Smooth muscle cell (in vitro differentiated cells): ENCODE results near the gene LTBP1. TPM values are rescaled to one million over a fixed set of nuclear protein-coding genes. Genes with fewer than 3 reads are reported as not detected.
"Not testable (repeated sequence)": the region's sequence is repeated elsewhere in the genome, so short reads cannot be mapped to it uniquely, and the experiment has no call there.

Experiments used
- DNase-seq: peaks from one replicate; lab custom pipeline; 2025; ENCODE audit not compliant: unreplicated experiment; lab: John Stamatoyannopoulos, UW
- H2AFZ ChIP-seq: fragments of 200-600 bp; sonication (generic); 2 replicates; pipeline ENCODE4 v1.6.0; 2016; ENCODE audit warnings: antibody characterized with exemption, low read depth, mild to moderate bottlenecking
- H3F3A ChIP-seq: fragments of 200-600 bp; sonication (generic); 2 replicates; pipeline ENCODE4 v1.6.0; 2017; ENCODE audit warnings: antibody characterized with exemption, low read depth
- H3K27ac ChIP-seq: fragments of 200-600 bp; sonication (generic); 2 replicates; pipeline ENCODE4 v1.5.1; 2016; ENCODE audit warnings: low read depth, mild to moderate bottlenecking
- H3K27me3 ChIP-seq: fragments of 200-600 bp; sonication (generic); 2 replicates; pipeline ENCODE4 v1.6.1; 2016; ENCODE audit warnings: low read depth, mild to moderate bottlenecking
- H3K36me3 ChIP-seq: fragments of 200-600 bp; sonication (generic); 2 replicates; pipeline ENCODE4 v1.5.1; 2016; ENCODE audit warnings: low read depth
- H3K4me1 ChIP-seq: fragments of 200-600 bp; sonication (generic); 2 replicates; pipeline ENCODE4 v1.5.1; 2016; ENCODE audit warnings: low read depth
- H3K4me2 ChIP-seq: fragments of 200-600 bp; sonication (generic); 2 replicates; pipeline ENCODE4 v1.6.0; 2016; ENCODE audit warnings: mild to moderate bottlenecking
- H3K4me3 ChIP-seq: fragments of 200-600 bp; sonication (generic); 2 replicates; pipeline ENCODE4 v1.5.1; 2016; ENCODE audit warnings: mild to moderate bottlenecking
- H3K79me2 ChIP-seq: fragments of 200-600 bp; sonication (generic); 2 replicates; pipeline ENCODE4 v1.6.0; 2016; ENCODE audit warnings: low read depth, mild to moderate bottlenecking
- H3K9ac ChIP-seq: fragments of 200-600 bp; sonication (generic); 2 replicates; pipeline ENCODE4 v1.6.0; 2016; ENCODE audit warnings: low read depth
- H3K9me3 ChIP-seq: fragments of 200-600 bp; sonication (generic); replicated peaks from 2 replicates; pipeline ENCODE4 v1.5.1; 2016; ENCODE audit warnings: low read depth
- H4K20me1 ChIP-seq: fragments of 200-600 bp; sonication (generic); 2 replicates; pipeline ENCODE4 v1.6.0; 2016; ENCODE audit warnings: low read depth
- CTCF ChIP-seq: fragments of 200-600 bp; sonication (generic); IDR thresholded peaks from 2 replicates; pipeline ENCODE4 v1.5.1; 2017; ENCODE audit warnings: borderline replicate concordance, mild to moderate bottlenecking, antibody characterized with exemption; ENCODE audit not compliant: insufficient read depth, poor library complexity, severe bottlenecking
- WGBS: methylation state at CpG from one replicate; pipeline ENCODE4 v1.1.7; 2016; ENCODE audit warnings: low lambda C conversion rate; 5-methylcytosine and 5-hydroxymethylcytosine counted together
- polyA plus RNA-seq: library from polyadenylated mRNA; unstranded; fragments of >200 nt; fragmentation: Nextera tagmentation; extraction: Ambion mirVana; gene quantifications from 2 replicates; pipeline ENCODE4 v1.2.1, GENCODE V29; 2016
- total RNA-seq: library from RNA; depleted of rRNA; stranded (reverse); fragments of >200 nt; gene quantifications from 2 replicates; pipeline ENCODE4 v1.2.3, GENCODE V29; 2014

LTBP1 gene
- total and polyA plus RNA-seq, 2 experiments from 2014 or later: 146 to 250 TPM

DNA sequence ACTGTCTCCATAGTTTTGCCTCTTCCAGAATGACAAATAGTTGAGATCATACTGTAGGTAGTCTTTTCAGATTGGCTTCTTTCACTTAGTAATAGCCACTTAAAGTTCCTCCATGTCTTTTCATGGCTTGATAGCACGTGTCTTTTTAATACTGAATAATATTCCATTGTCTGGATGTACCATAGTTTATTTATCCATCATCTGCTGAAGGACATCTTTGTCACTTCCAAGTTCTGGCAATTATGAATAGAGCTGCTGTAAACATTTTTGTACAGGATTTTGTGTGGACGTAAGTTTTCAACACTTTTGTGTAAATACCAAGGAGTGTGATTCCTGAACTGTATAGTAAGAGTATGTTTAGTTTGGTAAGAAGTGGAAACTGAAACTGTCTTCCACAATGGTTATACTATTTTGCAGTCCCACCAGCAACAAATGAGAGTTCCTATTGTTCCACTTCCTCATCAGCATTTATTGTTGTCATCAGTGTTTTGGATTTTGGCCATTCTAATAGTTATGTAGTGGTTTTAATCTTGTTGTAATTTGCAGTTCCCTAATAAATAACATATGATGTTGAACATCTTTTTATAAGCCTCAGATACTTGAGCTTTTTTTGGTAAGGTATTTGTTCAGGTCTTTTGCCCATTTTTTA, 18.9 kb downstream of the LTBP1 start:
- DNase-seq: no peak
- 87% methylated on average over 2 of the region's 2 CpGs for WGBS
- Histone ChIP-seq H3K9me3 (no peaks in the 10 kb centered on the region), H3K36me3 (no peaks in the 10 kb centered on the region), H3K9ac (no peak overlapping the region), H4K20me1 (no peaks in the 10 kb centered on the region), H3F3A (no peaks in the 10 kb centered on the region), H3K27ac (no peak overlapping the region), H3K79me2 (peaks cover 24% of the 10 kb centered on the region), H3K4me3 (no peak overlapping the region), H3K4me2 (no peak overlapping the region), H2AFZ (no peak overlapping the region), H3K27me3 (no peaks in the 10 kb centered on the region), H3K4me1 (no peaks in the 10 kb centered on the region)
- TF ChIP-seq CTCF: no peak

GRCh38 chr2:32969444-32970162, 22.9 kb downstream of the LTBP1 start:
- Histone ChIP-seq H3K27ac (no peak overlapping the region), H2AFZ (no peak overlapping the region), H3K9ac (no peak overlapping the region), H3K79me2 (peaks cover 34% of the 10 kb centered on the region), H3K4me3 (no peak overlapping the region), H4K20me1 (no peaks in the 10 kb centered on the region), H3K27me3 (no peaks in the 10 kb centered on the region), H3F3A (no peaks in the 10 kb centered on the region), H3K4me1 (no peaks in the 10 kb centered on the region), H3K4me2 (no peak overlapping the region), H3K36me3 (no peaks in the 10 kb centered on the region), H3K9me3 (peaks cover under 1% of the 10 kb centered on the region)
- WGBS: 97% methylated on average over 2 of the region's 2 CpGs
- DNase-seq: no peak
- no peak for TF ChIP-seq CTCF

DNA sequence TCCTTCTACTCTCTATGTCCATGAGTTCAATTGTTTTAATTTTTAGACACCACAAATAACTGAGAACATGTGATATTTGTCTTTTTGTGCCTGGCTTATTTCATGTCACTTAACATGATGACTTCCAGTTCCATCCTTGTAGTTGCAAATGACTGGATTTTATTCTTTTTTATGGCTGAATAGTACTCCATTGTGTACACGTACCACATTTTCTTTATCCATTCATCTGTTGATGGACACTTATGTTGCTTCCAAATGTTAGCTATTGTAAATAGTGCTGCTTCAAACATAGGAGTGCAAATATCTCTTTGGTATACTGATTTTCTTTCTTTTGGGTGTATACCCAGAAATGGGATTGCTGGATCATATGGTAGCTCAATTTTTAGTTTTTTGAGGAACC, 27.0 kb downstream of the LTBP1 start:
- not testable (repeated sequence) for H3K27me3 ChIP-seq, H2AFZ ChIP-seq, H3K27ac ChIP-seq, H3K4me1 ChIP-seq, H3K4me3 ChIP-seq, H3K9ac ChIP-seq, H3K9me3 ChIP-seq, H3F3A ChIP-seq, H4K20me1 ChIP-seq, H3K4me2 ChIP-seq, H3K36me3 ChIP-seq, DNase-seq
- H3K79me2 ChIP-seq: peaks cover 31% of the 10 kb centered on the region
- WGBS: 97% methylated on average over 1 of the region's 1 CpG

- no peak overlapping the region for H3K4me2 ChIP-seq
- no peaks in the 10 kb centered on the region for H3K4me1 ChIP-seq
- H3K27ac ChIP-seq: no peak overlapping the region
- no peaks in the 10 kb centered on the region for H3K27me3 ChIP-seq
- H3K79me2 ChIP-seq: peaks cover 35% of the 10 kb centered on the region
- peaks cover 7% of the 10 kb centered on the region for H3K9me3 ChIP-seq
- no peaks in the 10 kb centered on the region for H3K36me3 ChIP-seq
- H4K20me1 ChIP-seq: no peaks in the 10 kb centered on the region
- 97% methylated on average over 6 of the region's 6 CpGs for WGBS
- no peak overlapping the region for H2AFZ ChIP-seq
- no peaks in the 10 kb centered on the region for H3F3A ChIP-seq
- no peak overlapping the region for H3K4me3 ChIP-seq
- TF ChIP-seq CTCF: no peak
- no peak overlapping the region for H3K9ac ChIP-seq
- DNase-seq: no peak
These were observed 29.8 kb downstream of the LTBP1 start for GRCh38 chr2:32976409-32977063.
